ENCODE measurements around the gene SLC22A5.

- TF ChIP-seq CTCF (IDR thresholded peaks at IDR 0.05) (no peak), POLR2A (IDR thresholded peaks at IDR 0.05) (no peak), POLR2AphosphoS5 (IDR thresholded peaks at IDR 0.05) (no peak)
Observed at GRCh38 chr5:132417010-132417439, 47.5 kb downstream of the SLC22A5 start.
